Osteoblast (primary cell): Measurements from ENCODE around the gene CBLC. TPM values are rescaled to one million over a fixed set of nuclear protein-coding genes. Genes with fewer than 3 reads are reported as not detected.

Source experiments
- DNase-seq: peaks from one replicate; pipeline ENCODE4 v3.0.0; 2011; ENCODE audit warnings: low spot score, mixed read lengths; ENCODE audit not compliant: insufficient read length; ENCODE audit errors: missing footprints
- H2AFZ ChIP-seq: 2 replicates; pipeline ENCODE4 v1.6.0; 2011; ENCODE audit warnings: mild to moderate bottlenecking, low read length
- H3K27ac ChIP-seq: 2 replicates; pipeline ENCODE4 v1.5.1; 2011; ENCODE audit warnings: mild to moderate bottlenecking, low read depth, low read length, moderate library complexity
- H3K27me3 ChIP-seq: 2 replicates; pipeline ENCODE4 v1.6.0; 2012; ENCODE audit warnings: mild to moderate bottlenecking, control low read depth, inconsistent platforms, low read length, moderate library complexity; ENCODE audit not compliant: insufficient read depth
- H3K36me3 ChIP-seq: 2 replicates; pipeline ENCODE4 v1.5.1; 2011; ENCODE audit warnings: mild to moderate bottlenecking, low read length, control low read depth, moderate library complexity; ENCODE audit not compliant: insufficient read depth
- H3K4me1 ChIP-seq: 2 replicates; pipeline ENCODE4 v1.5.1; 2011; ENCODE audit warnings: mild to moderate bottlenecking, low read length, control low read depth, moderate library complexity; ENCODE audit not compliant: insufficient read depth
- H3K4me2 ChIP-seq: 2 replicates; pipeline ENCODE4 v1.6.0; 2011; ENCODE audit warnings: mild to moderate bottlenecking, low read length; ENCODE audit not compliant: insufficient read depth
- H3K4me3 ChIP-seq: fragments of 200-600 bp; sonication (generic); 3 replicates; pipeline ENCODE4 v1.5.1; 2012; ENCODE audit warnings: mild to moderate bottlenecking, low read length, inconsistent platforms; ENCODE audit not compliant: insufficient read depth
- H3K79me2 ChIP-seq: 2 replicates; pipeline ENCODE4 v1.6.0; 2012; ENCODE audit warnings: mild to moderate bottlenecking, low read length, control low read depth, inconsistent platforms; ENCODE audit not compliant: insufficient read depth
- H3K9me3 ChIP-seq: 2 replicates; pipeline ENCODE4 v1.5.1; 2011; ENCODE audit warnings: low read depth, low read length, control low read depth
- H4K20me1 ChIP-seq: 2 replicates; pipeline ENCODE4 v1.6.0; 2012; ENCODE audit warnings: mild to moderate bottlenecking, low read length, control low read depth; ENCODE audit not compliant: insufficient read depth
- total RNA-seq: library from RNA; depleted of rRNA; stranded (reverse); fragments of >200 nt; gene quantifications from 2 replicates; pipeline ENCODE4 v1.2.3, GENCODE V29; 2012
- TF ChIP-seq, protein P1 (sequence below): IDR thresholded peaks from 2 replicates; pipeline ENCODE4 v1.5.1; 2011; ENCODE audit warnings: mild to moderate bottlenecking, low read depth, low read length, moderate library complexity; ENCODE audit errors: extremely low read depth

Gene CBLC, protein sequence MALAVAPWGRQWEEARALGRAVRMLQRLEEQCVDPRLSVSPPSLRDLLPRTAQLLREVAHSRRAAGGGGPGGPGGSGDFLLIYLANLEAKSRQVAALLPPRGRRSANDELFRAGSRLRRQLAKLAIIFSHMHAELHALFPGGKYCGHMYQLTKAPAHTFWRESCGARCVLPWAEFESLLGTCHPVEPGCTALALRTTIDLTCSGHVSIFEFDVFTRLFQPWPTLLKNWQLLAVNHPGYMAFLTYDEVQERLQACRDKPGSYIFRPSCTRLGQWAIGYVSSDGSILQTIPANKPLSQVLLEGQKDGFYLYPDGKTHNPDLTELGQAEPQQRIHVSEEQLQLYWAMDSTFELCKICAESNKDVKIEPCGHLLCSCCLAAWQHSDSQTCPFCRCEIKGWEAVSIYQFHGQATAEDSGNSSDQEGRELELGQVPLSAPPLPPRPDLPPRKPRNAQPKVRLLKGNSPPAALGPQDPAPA
- total RNA-seq = not detected in 2 replicates

DNA sequence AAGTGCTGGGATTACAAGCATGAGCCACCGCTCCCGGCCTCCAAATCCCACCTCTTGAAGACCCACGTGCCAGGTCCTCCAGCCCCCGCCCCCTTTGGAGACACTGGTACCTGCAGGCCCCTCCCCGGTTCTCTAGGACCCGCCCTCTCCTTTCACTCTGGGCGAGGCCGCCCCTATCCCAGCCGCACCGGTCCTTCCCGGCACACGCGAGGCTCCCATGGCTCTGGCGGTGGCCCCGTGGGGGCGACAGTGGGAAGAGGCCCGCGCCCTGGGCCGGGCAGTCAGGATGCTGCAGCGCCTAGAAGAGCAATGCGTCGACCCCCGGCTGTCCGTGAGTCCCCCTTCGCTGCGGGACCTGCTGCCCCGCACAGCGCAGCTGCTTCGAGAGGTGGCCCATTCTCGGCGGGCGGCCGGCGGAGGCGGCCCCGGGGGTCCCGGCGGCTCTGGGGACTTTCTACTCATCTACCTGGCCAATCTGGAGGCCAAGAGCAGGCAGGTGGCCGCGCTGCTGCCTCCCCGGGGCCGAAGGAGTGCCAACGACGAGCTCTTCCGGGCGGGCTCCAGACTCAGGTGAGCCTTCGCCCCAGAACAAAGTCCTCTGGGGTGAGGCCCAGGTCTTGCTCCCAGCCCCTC lies at the start of gene CBLC:
CBLC (plus strand) TSS at position 176 of the 633 bp plus-strand sequence; CDS start at position 218, 42 bp downstream.
- peak within 1 kb of the TSS; percentile 30 for H3K4me3 ChIP-seq
- H3K27ac ChIP-seq = no peak within 1 kb of the TSS
- peak within 1 kb of the TSS; percentile 23 for H3K4me2 ChIP-seq
- H3K79me2 ChIP-seq = no peaks in the 10 kb centered on the region
- no peaks in the 10 kb centered on the region for H4K20me1 ChIP-seq
- peak; percentile 70 for DNase-seq
- peak within 1 kb of the TSS; percentile 29 for H2AFZ ChIP-seq
- TF ChIP-seq, protein P1, sequence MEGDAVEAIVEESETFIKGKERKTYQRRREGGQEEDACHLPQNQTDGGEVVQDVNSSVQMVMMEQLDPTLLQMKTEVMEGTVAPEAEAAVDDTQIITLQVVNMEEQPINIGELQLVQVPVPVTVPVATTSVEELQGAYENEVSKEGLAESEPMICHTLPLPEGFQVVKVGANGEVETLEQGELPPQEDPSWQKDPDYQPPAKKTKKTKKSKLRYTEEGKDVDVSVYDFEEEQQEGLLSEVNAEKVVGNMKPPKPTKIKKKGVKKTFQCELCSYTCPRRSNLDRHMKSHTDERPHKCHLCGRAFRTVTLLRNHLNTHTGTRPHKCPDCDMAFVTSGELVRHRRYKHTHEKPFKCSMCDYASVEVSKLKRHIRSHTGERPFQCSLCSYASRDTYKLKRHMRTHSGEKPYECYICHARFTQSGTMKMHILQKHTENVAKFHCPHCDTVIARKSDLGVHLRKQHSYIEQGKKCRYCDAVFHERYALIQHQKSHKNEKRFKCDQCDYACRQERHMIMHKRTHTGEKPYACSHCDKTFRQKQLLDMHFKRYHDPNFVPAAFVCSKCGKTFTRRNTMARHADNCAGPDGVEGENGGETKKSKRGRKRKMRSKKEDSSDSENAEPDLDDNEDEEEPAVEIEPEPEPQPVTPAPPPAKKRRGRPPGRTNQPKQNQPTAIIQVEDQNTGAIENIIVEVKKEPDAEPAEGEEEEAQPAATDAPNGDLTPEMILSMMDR = no peak
- no peaks in the 10 kb centered on the region for H3K36me3 ChIP-seq
- no peaks in the 10 kb centered on the region for H3K9me3 ChIP-seq
- peaks cover 14% of the 10 kb centered on the region for H3K4me1 ChIP-seq
- no peaks in the 10 kb centered on the region for H3K27me3 ChIP-seq

DNA sequence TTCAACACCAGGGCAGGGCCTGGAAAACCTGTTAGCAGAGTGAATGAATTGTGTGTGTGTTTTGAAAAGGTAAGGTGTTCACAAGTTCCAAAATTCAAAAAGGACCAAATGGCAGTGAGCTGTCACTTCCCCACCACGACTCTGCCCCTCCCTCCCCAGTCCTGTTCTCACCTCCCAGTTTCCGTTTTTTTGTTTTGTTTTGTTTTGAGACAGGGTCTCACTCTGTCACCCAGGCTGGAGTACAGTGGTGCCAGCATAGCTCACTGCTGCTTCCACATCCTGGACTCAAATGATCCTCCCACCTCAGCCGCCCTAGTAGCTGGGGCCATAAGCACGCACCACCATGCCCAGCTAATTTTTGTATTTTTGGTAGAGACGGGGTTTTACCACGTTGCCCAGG lies 49.5 kb upstream of the CBLC start:
- TF ChIP-seq, protein P1 = no peak
- Histone ChIP-seq H3K9me3 (no peaks in the 10 kb centered on the region), H3K4me1 (peaks cover 11% of the 10 kb centered on the region), H3K79me2 (no peaks in the 10 kb centered on the region), H3K27ac (no peak overlapping the region), H3K36me3 (no peaks in the 10 kb centered on the region), H3K27me3 (no peaks in the 10 kb centered on the region), H2AFZ (no peak overlapping the region), H3K4me2 (no peak overlapping the region), H3K4me3 (no peak overlapping the region), H4K20me1 (no peaks in the 10 kb centered on the region)
- no peak for DNase-seq

DNA sequence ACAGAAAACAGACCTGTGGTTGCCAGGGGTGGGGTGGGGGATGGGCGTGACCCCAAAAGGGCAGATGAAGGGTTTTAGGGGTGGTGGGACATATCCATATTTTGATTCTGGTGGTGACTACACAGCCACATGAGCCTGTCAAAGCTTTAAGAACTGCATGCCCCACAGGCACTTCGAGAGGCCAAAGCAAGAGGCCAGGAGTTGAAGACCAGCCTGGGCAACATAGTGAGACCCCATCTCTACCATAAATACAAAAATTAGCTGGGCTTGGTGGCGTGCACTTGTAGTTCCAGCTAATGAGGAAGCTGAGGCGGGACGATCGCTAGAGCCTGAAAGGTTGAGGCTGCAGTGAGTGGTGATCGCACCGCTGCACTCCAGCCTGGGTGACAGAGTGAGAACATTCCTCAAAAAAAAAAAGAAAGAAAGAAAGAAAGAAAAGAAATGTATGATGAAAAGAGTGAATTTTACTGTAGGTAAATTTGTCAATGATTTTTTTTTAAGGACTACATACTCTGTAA lies 48.1 kb upstream of the CBLC start:
- no peaks in the 10 kb centered on the region for H3K36me3 ChIP-seq
- H3K4me1 ChIP-seq = peaks cover 4% of the 10 kb centered on the region
- no peak overlapping the region for H3K27ac ChIP-seq
- no peak overlapping the region for H3K4me2 ChIP-seq
- no peaks in the 10 kb centered on the region for H3K27me3 ChIP-seq
- H2AFZ ChIP-seq = no peak overlapping the region
- TF ChIP-seq, protein P1 = no peak
- no peaks in the 10 kb centered on the region for H3K9me3 ChIP-seq
- no peak for DNase-seq
- H3K4me3 ChIP-seq = no peak overlapping the region
- no peaks in the 10 kb centered on the region for H3K79me2 ChIP-seq
- no peaks in the 10 kb centered on the region for H4K20me1 ChIP-seq

DNA sequence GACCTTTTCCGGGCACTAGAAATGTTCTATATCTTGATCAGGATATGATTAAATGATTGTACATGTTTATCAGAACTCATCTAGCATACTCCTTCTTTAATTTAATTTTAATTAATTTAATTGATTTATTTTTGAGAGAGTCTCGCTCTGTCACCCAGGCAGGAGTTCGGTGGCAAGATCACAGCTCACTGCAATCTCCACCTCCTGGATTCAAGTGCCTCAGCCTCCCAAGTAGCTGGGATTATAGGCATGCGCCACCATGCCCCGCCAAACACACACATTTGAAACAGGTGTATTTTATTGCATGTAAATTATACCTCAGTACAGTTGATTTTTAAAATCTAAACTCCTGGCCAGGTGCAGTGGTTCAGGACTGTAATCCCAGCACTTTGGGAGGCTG lies 46.6 kb upstream of the CBLC start:
- Histone ChIP-seq H3K79me2 (no peaks in the 10 kb centered on the region), H3K4me1 (peaks cover 3% of the 10 kb centered on the region), H3K4me3 (no peak overlapping the region), H3K27ac (no peak overlapping the region), H3K27me3 (no peaks in the 10 kb centered on the region), H4K20me1 (no peaks in the 10 kb centered on the region), H3K4me2 (no peak overlapping the region), H2AFZ (no peak overlapping the region), H3K36me3 (no peaks in the 10 kb centered on the region), H3K9me3 (no peaks in the 10 kb centered on the region)
- TF ChIP-seq, protein P1 = no peak
- no peak for DNase-seq
